Panc1 (cell line): ENCODE results near the gene TMEM134. TPM values are rescaled to one million over a fixed set of nuclear protein-coding genes. Genes with fewer than 3 reads are reported as not detected.

Experiments used
- ATAC-seq: fragments of 200-7000 bp; cut with Tn5 transposase; 2 replicates; pipeline ENCODE4 v1.9.1; 2020; ENCODE audit warnings: mild to moderate bottlenecking, moderate library complexity
- BruUV-seq: library from RNA; stranded (reverse); fragments of 400-500 nt; replicated peaks from 2 replicates; lab custom pipeline; 2021; lab: Mats Ljungman, UMichigan
- CTCF ChIA-PET: fragments of 300-600 bp; sonication (Branson Sonifier 250); formaldehyde crosslinking; loops from one replicate; lab custom pipeline; 2022; ENCODE audit warnings: antibody characterized with exemption; lab: Charles Lee
- POLR2A ChIA-PET: fragments of 300-600 bp; sonication (Branson Sonifier 250); formaldehyde crosslinking; loops from one replicate; lab custom pipeline; 2022; ENCODE audit warnings: antibody characterized with exemption; lab: Charles Lee
- DNase-seq: peaks from one replicate; pipeline ENCODE4 v3.0.0-alpha.2; 2010; ENCODE audit warnings: low read depth, low spot score
- H3K27ac ChIP-seq: 2 replicates; pipeline ENCODE4 v1.5.1; 2011; ENCODE audit warnings: mild to moderate bottlenecking, low read length, inconsistent platforms
- H3K27me3 ChIP-seq: fragments of 200-500 bp; sonication (Bioruptor generic); 2 replicates; pipeline ENCODE4 v1.6.0; 2014; ENCODE audit warnings: low read length, inconsistent platforms; ENCODE audit not compliant: control insufficient read depth, insufficient read depth
- H3K36me3 ChIP-seq: fragments of 200-500 bp; sonication (Bioruptor generic); 2 replicates; pipeline ENCODE4 v1.5.1; 2014; ENCODE audit warnings: inconsistent platforms, mild to moderate bottlenecking, low read length, moderate library complexity; ENCODE audit not compliant: control insufficient read depth, insufficient read depth
- H3K4me1 ChIP-seq: 2 replicates; pipeline ENCODE4 v1.5.1; 2011; ENCODE audit warnings: inconsistent platforms, mild to moderate bottlenecking, low read length, moderate library complexity; ENCODE audit not compliant: control insufficient read depth, insufficient read depth
- H3K4me3 ChIP-seq, 2 experiments: 2 replicates each; pipeline ENCODE4 v1.5.1; 2011 to 2012; ENCODE audit warnings: low read depth in 2 of 2, low read length in 2 of 2, mild to moderate bottlenecking in 2 of 2, inconsistent platforms in 1 of 2, moderate library complexity in 1 of 2
- H3K9me3 ChIP-seq: fragments of 200-500 bp; sonication (Bioruptor generic); 2 replicates; pipeline ENCODE4 v1.5.1; 2014; ENCODE audit warnings: low read depth, mild to moderate bottlenecking, inconsistent platforms, low read length, moderate library complexity; ENCODE audit not compliant: control insufficient read depth, insufficient read depth
- POLR2AphosphoS5 ChIP-seq: IDR thresholded peaks from 2 replicates; pipeline ENCODE4 v1.6.1; 2012; ENCODE audit warnings: mild to moderate bottlenecking, low read depth, low read length, moderate library complexity
- SIN3A ChIP-seq: IDR thresholded peaks from 2 replicates; pipeline ENCODE4 v1.6.1; 2012; ENCODE audit warnings: low read depth, mild to moderate bottlenecking, low read length, moderate library complexity, borderline replicate concordance; ENCODE audit not compliant: insufficient read depth
- TCF7L2 ChIP-seq: IDR thresholded peaks from 2 replicates; pipeline ENCODE4 v1.6.1; 2011; ENCODE audit warnings: mild to moderate bottlenecking, low read depth, low read length, inconsistent platforms
- in situ Hi-C: cut with HindIII; loops from 2 replicates; pipeline ENCODE4 v1.10.0; 2016; ENCODE audit warnings: low sequenced_read_pairs, low pct_unique_long_range_greater_than_20kb
- intact Hi-C: fragments of 100-400 bp; cut with micrococcal nuclease; formaldehyde crosslinking; loops from one replicate; pipeline ENCODE4 v1.10.0; 2022; ENCODE audit not compliant: unreplicated experiment
- total RNA-seq: library from RNA; stranded (reverse); gene quantifications from one replicate; pipeline ENCODE4 v1.2.1, GENCODE V29; 2021; ENCODE audit not compliant: unreplicated experiment
- TF ChIP-seq, protein P1 (sequence below): fragments of 450-650 bp; IDR thresholded peaks from 2 replicates; pipeline ENCODE4 v1.5.1; 2017; ENCODE audit warnings: mild to moderate bottlenecking
- TF ChIP-seq, protein P2 (sequence below), 2 experiments: IDR thresholded peaks; 2 replicates each; pipeline ENCODE4 v1.6.1; 2011 to 2012; ENCODE audit warnings: low read depth in 2 of 2, control low read depth in 1 of 2, low read length in 1 of 2, mild to moderate bottlenecking in 1 of 2, moderate library complexity in 1 of 2; ENCODE audit not compliant: insufficient read depth in 1 of 2

TMEM134 gene
- total RNA-seq, 1 experiment from 2014 or later = 65.0 TPM

- Histone ChIP-seq H3K27ac (no peak overlapping the region), H3K4me3 (no peak overlapping the region), H3K9me3 (no peaks in the 10 kb centered on the region), H3K36me3 (no peaks in the 10 kb centered on the region), H3K27me3 (no peaks in the 10 kb centered on the region), H3K4me1 (no peaks in the 10 kb centered on the region)
- peak; percentile 37 for ATAC-seq
- TF ChIP-seq, protein P1, sequence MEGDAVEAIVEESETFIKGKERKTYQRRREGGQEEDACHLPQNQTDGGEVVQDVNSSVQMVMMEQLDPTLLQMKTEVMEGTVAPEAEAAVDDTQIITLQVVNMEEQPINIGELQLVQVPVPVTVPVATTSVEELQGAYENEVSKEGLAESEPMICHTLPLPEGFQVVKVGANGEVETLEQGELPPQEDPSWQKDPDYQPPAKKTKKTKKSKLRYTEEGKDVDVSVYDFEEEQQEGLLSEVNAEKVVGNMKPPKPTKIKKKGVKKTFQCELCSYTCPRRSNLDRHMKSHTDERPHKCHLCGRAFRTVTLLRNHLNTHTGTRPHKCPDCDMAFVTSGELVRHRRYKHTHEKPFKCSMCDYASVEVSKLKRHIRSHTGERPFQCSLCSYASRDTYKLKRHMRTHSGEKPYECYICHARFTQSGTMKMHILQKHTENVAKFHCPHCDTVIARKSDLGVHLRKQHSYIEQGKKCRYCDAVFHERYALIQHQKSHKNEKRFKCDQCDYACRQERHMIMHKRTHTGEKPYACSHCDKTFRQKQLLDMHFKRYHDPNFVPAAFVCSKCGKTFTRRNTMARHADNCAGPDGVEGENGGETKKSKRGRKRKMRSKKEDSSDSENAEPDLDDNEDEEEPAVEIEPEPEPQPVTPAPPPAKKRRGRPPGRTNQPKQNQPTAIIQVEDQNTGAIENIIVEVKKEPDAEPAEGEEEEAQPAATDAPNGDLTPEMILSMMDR = no peak
- TF ChIP-seq TCF7L2 = no peak
- no peak for TF ChIP-seq SIN3A
- TF ChIP-seq POLR2AphosphoS5 = no peak
- TF ChIP-seq, protein P2, sequence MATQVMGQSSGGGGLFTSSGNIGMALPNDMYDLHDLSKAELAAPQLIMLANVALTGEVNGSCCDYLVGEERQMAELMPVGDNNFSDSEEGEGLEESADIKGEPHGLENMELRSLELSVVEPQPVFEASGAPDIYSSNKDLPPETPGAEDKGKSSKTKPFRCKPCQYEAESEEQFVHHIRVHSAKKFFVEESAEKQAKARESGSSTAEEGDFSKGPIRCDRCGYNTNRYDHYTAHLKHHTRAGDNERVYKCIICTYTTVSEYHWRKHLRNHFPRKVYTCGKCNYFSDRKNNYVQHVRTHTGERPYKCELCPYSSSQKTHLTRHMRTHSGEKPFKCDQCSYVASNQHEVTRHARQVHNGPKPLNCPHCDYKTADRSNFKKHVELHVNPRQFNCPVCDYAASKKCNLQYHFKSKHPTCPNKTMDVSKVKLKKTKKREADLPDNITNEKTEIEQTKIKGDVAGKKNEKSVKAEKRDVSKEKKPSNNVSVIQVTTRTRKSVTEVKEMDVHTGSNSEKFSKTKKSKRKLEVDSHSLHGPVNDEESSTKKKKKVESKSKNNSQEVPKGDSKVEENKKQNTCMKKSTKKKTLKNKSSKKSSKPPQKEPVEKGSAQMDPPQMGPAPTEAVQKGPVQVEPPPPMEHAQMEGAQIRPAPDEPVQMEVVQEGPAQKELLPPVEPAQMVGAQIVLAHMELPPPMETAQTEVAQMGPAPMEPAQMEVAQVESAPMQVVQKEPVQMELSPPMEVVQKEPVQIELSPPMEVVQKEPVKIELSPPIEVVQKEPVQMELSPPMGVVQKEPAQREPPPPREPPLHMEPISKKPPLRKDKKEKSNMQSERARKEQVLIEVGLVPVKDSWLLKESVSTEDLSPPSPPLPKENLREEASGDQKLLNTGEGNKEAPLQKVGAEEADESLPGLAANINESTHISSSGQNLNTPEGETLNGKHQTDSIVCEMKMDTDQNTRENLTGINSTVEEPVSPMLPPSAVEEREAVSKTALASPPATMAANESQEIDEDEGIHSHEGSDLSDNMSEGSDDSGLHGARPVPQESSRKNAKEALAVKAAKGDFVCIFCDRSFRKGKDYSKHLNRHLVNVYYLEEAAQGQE (IDR thresholded peaks at IDR 0.05; ENCODE audit: insufficient read depth in 1 of 2, low read depth in 2 of 2, low read length in 1 of 2) = no peak
- ChIA-PET POLR2A (no interaction called here), CTCF (interaction anchor here (0.6 kb wide), 1 partner anchor 54 kb away, joined by 3 read pairs; the partner anchor contains the start of gene PPP1CA)
- in situ Hi-C loops (no loop called here), intact Hi-C loops (no loop called here)
- DNase-seq = no peak
- no TSS peak for BruUV-seq
Observed at GRCh38 chr11:67456068-67456705, 12.9 kb downstream of the TMEM134 start.

DNA sequence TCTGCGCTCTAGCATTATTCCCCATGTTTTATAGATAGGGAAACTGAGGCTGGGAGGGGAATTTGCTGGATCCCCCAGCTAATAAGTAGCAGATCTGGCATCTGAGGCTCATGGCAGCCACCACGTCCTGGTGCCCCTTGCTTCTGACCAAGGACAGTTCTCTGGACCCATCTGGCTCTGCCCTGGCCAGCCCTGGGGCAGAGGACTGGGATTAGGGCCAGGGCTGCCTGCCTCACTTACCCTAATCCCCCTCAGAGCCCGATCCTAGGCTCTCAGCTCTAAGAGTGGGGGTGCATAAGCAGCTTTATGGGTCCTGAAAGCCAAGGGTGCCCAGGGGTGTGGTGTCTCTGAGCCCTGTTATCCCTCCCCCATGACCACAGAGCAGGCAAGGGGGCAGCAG, 14.0 kb downstream of the TMEM134 start, which contains the start of gene CABP4:
CABP4 (plus strand) TSS at position 301 of the 400 bp plus-strand sequence; CDS start at position 371, 70 bp downstream.
- BruUV-seq = no TSS peak
- Histone ChIP-seq H3K36me3 (no peaks in the 10 kb centered on the region), H3K9me3 (no peaks in the 10 kb centered on the region), H3K4me1 (no peaks in the 10 kb centered on the region), H3K4me3 (no peak within 1 kb of the TSS), H3K27ac (no peak within 1 kb of the TSS), H3K27me3 (no peaks in the 10 kb centered on the region)
- in situ Hi-C loops (no loop called here), intact Hi-C loops (no loop called here)
- no peak for TF ChIP-seq SIN3A
- no peak for TF ChIP-seq TCF7L2
- no peak for TF ChIP-seq POLR2AphosphoS5
- TF ChIP-seq, protein P2 (IDR thresholded peaks at IDR 0.05; ENCODE audit: insufficient read depth in 1 of 2, low read depth in 2 of 2, low read length in 1 of 2) = no peak
- TF ChIP-seq, protein P1 = no peak
- no peak for ATAC-seq
- ChIA-PET CTCF (interaction anchor here (0.6 kb wide), 1 partner anchor 68 kb away, joined by 4 read pairs; no protein-coding TSS in a partner anchor), POLR2A (no interaction called here)
- no peak for DNase-seq
